ENCODE measurements around the gene CHRNB1. TPM values are rescaled to one million over a fixed set of nuclear protein-coding genes. Genes with fewer than 3 reads are reported as not detected.

Gene CHRNB1
- total RNA-seq, 3 donors from 2014 or later (not counting 1 experiment from before 2014, with no cell fraction given): 9.8 to 10.4 (median 10.2) TPM

DNA sequence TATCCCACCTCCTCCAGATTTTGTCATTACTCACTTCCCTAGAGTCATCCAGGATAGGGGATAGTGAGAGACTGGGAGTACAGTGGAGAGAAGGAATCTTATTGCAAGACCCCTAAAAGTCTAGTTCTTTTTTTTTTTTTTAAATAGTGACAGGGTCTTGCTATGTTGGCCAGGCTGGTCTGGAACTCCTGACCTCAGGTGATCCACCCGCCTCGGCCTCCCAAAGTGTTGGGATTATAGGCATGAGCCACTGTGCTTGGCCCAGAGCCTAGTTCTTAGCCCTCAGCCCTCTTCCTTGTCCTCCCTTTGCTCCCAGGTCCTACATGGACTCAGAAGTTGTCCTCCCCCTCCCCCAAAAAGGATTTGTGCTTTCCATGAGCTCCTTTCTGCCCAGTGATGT lies 2.7 kb upstream of the CHRNB1 start:
- Mint-ChIP-seq H3K27ac (no peak overlapping the region), H3K9me3 (no peaks in the 10 kb centered on the region), H3K4me3 (no peak overlapping the region), H3K27me3 (ENCODE audit: low read depth in 2 of 2) (peaks cover 56 to 59% of the 10 kb centered on the region in 2 donors), H3K4me1 (peaks cover 31 to 45% of the 10 kb centered on the region in 2 donors), H3K36me3 (no peaks in the 10 kb centered on the region)
- Histone ChIP-seq H3K36me3 (ENCODE audit: control insufficient read depth, insufficient read depth, low read length) (no peaks in the 10 kb centered on the region), H3K4me3 (ENCODE audit: low read length) (no peak overlapping the region), H3K27ac (ENCODE audit: low read length) (no peak overlapping the region), H3K4me1 (ENCODE audit: control insufficient read depth, insufficient read depth, low read length) (peaks cover 55% of the 10 kb centered on the region), H3K9me3 (ENCODE audit: control insufficient read depth, insufficient read depth, low read length) (no peaks in the 10 kb centered on the region), H3K27me3 (ENCODE audit: control insufficient read depth, insufficient read depth, low read length) (peaks cover 60% of the 10 kb centered on the region)
- no peak for ATAC-seq
- TF ChIP-seq, protein P1, sequence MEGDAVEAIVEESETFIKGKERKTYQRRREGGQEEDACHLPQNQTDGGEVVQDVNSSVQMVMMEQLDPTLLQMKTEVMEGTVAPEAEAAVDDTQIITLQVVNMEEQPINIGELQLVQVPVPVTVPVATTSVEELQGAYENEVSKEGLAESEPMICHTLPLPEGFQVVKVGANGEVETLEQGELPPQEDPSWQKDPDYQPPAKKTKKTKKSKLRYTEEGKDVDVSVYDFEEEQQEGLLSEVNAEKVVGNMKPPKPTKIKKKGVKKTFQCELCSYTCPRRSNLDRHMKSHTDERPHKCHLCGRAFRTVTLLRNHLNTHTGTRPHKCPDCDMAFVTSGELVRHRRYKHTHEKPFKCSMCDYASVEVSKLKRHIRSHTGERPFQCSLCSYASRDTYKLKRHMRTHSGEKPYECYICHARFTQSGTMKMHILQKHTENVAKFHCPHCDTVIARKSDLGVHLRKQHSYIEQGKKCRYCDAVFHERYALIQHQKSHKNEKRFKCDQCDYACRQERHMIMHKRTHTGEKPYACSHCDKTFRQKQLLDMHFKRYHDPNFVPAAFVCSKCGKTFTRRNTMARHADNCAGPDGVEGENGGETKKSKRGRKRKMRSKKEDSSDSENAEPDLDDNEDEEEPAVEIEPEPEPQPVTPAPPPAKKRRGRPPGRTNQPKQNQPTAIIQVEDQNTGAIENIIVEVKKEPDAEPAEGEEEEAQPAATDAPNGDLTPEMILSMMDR (IDR thresholded peaks at IDR 0.05): no peak
- WGBS (ENCODE audit: insufficient coverage): 88% methylated on average over 2 of the region's 2 CpGs
- intact Hi-C loops (cut with micrococcal nuclease): no loop called here
- no peak for DNase-seq

DNA sequence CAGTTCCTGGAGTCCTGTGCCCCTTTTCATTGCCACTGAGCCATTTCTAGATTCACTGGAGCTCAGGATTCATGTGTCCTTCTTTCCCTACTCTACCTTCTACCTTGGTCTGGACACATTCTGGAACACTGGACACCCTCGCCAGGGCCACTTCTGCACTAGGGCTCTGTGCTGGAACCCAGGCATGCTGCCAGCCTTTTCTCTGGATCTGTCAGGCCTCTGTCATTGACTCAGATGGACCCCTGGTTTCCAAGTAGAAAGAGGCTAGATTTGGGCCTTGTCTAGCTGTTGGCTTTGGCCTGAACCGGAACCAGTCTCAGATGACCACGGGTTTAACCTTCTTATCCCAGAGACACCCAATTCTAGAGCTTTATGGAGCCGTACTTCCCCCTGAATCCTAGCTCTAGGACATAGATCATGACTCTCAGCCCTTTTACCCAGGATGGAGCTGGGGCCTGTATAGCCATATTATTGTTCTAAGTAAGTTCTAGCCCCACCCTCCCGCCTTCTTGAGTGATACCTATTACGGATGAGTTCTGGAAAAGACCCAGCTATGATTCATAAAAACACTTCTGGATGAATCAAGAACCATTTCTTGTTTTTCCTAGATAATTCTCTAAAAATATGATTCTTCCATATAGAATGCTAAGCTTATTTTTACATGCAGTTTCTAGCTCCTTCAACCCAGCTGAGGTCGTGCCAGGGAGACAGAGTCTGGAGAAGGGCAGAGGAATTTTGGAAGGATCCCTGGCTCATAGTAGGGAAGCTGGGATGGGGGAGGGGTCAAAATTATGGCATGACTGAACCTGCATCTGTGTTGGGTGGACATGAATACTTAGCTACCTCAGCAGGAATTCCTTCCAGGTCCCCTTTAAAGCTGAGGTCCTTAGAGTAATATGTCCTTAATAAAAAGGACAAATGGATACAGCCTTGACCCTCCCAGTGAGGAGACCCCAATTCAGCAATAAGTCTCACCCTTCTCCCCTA lies 1.1 kb upstream of the CHRNB1 start:
- Mint-ChIP-seq H3K27ac (no peak overlapping the region), H3K36me3 (no peaks in the 10 kb centered on the region), H3K4me1 (peaks cover 25 to 36% of the 10 kb centered on the region in 2 donors), H3K27me3 (ENCODE audit: low read depth in 2 of 2) (peaks cover 59 to 61% of the 10 kb centered on the region in 2 donors), H3K9me3 (no peaks in the 10 kb centered on the region), H3K4me3 (no peak overlapping the region)
- H3K9me3 ChIP-seq (ENCODE audit: control insufficient read depth, insufficient read depth, low read length): no peaks in the 10 kb centered on the region
- TF ChIP-seq, protein P1 (IDR thresholded peaks at IDR 0.05): no peak
- no peak overlapping the region for H3K4me3 ChIP-seq (ENCODE audit: low read length)
- intact Hi-C loops (cut with micrococcal nuclease): no loop called here
- H3K36me3 ChIP-seq (ENCODE audit: control insufficient read depth, insufficient read depth, low read length): no peaks in the 10 kb centered on the region
- H3K27ac ChIP-seq (ENCODE audit: low read length): no peak overlapping the region
- H3K4me1 ChIP-seq (ENCODE audit: control insufficient read depth, insufficient read depth, low read length): peaks cover 38% of the 10 kb centered on the region
- 93% methylated on average over 7 of the region's 7 CpGs for WGBS (ENCODE audit: insufficient coverage)
- peaks cover 58% of the 10 kb centered on the region for H3K27me3 ChIP-seq (ENCODE audit: control insufficient read depth, insufficient read depth, low read length)
- ATAC-seq (no peak), DNase-seq (no peak)

DNA sequence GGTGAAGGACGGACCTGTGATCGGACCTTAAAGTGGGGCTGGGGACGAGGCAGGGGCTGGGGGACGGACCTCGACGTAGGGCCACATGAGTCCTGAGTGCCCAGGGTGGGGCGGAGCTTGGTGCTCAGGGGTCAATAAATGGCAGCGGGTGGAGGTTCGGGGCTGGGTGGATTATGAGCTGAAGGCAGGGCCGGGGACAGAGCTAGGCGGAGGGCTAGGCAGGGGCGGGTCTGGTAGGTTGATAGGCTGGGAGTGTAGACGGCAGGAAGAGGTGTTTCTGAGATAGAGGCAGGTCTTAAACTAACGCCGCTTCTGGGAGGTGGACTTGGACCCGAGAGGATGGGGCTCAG lies 733 bp downstream of the CHRNB1 start:
- ATAC-seq (peak; percentile 78 to 86 (median 86)), DNase-seq (peak in 1 of 2 donors; percentile 64)
- Histone ChIP-seq H3K27ac (ENCODE audit: low read length) (no peak overlapping the region), H3K27me3 (ENCODE audit: control insufficient read depth, insufficient read depth, low read length) (peaks cover 43% of the 10 kb centered on the region), H3K9me3 (ENCODE audit: control insufficient read depth, insufficient read depth, low read length) (no peaks in the 10 kb centered on the region), H3K36me3 (ENCODE audit: control insufficient read depth, insufficient read depth, low read length) (no peaks in the 10 kb centered on the region), H3K4me1 (ENCODE audit: control insufficient read depth, insufficient read depth, low read length) (peaks cover 22% of the 10 kb centered on the region), H3K4me3 (ENCODE audit: low read length) (peak overlapping the region; percentile 5)
- peak overlapping the region; percentile 86 for H3K4me3 Mint-ChIP-seq
- H3K9me3 Mint-ChIP-seq: no peaks in the 10 kb centered on the region
- intact Hi-C loops (cut with micrococcal nuclease): no loop called here
- H3K4me1 Mint-ChIP-seq: peaks cover 15 to 22% of the 10 kb centered on the region in 2 donors
- H3K36me3 Mint-ChIP-seq: no peaks in the 10 kb centered on the region
- peaks cover 49 to 59% of the 10 kb centered on the region in 2 donors for H3K27me3 Mint-ChIP-seq (ENCODE audit: low read depth in 2 of 2)
- 6% methylated on average over 16 of the region's 16 CpGs for WGBS (ENCODE audit: insufficient coverage)
- TF ChIP-seq, protein P1 (IDR thresholded peaks at IDR 0.05): no peak
- peak overlapping the region in 1 of 2 donors; percentile 58 for H3K27ac Mint-ChIP-seq

All from natural killer cell (primary cell).